Activated CD8-positive, alpha-beta memory T cell treated with anti-CD3 and anti-CD28 coated beads, Interleukin-2, amount 50 U/mL, for 48 hours (primary cell): ENCODE data around the gene PHPT1.
"Not testable (repeated sequence)": the region's sequence is repeated elsewhere in the genome, so short reads cannot be mapped to it uniquely, and the experiment has no call there.

Experiments
- DNase-seq: peaks from one replicate; pipeline ENCODE4 v3.0.0-alpha.2; 2020

The PHPT1 gene

DNA sequence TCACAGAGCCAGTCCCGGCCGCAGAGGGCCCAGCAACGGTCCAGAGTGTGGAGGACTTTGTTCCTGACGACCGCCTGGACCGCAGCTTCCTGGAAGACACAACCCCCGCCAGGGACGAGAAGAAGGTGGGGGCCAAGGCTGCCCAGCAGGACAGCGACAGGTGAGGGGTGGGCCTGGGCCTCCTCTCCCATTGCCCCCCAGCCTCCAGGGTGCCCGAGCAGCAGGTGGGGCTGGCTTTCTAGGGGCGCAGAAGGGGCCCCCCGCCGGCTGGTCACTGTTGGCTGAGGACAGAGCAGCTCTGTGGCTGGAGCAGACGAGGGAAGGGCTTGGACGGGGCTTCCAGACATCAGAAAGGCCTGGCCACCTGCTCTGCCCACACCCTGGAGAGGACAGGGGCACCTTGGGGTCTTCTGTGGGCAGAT, 11.3 kb upstream of the PHPT1 start:
- DNase-seq, result not testable (repeated sequence)

DNA sequence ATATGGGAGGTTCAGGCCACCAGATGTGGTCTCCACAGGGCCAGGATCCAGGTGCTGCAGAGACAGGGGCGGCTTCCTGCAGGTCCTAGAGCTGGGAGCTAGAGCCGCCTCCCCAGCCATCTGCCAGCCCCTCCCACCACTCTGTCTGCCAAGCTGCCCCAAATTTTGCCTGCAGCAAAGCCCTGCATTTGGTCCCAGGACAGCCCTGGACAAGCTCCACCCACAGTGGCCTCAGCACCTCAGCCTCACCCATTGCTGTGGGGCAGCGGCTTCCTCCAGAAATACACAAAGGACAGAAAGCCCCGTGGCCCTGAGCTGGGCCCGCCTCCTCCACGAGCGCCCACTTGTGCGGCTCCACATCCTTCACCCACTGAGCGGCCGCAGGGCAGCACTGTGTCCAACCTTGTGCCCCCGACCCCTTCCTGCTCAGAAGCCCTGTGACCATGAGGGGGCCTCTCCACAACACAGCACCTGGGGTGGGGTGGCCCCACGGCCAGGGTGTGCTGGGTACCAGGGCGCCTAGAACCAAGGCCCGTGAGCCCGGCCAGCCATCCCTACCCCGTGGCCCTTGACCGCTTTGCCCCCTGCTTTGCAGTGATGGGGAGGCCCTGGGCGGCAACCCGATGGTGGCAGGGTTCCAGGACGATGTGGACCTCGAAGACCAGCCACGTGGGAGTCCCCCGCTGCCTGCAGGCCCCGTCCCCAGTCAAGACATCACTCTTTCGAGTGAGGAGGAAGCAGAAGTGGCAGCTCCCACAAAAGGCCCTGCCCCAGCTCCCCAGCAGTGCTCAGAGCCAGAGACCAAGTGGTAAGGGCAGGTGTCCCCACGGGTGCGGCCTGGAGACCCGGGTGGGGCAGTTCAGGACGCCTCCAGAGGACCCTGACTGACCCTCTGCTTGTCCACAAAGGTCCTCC, 10.6 kb upstream of the PHPT1 start:
- DNase-seq, result no peak

DNA sequence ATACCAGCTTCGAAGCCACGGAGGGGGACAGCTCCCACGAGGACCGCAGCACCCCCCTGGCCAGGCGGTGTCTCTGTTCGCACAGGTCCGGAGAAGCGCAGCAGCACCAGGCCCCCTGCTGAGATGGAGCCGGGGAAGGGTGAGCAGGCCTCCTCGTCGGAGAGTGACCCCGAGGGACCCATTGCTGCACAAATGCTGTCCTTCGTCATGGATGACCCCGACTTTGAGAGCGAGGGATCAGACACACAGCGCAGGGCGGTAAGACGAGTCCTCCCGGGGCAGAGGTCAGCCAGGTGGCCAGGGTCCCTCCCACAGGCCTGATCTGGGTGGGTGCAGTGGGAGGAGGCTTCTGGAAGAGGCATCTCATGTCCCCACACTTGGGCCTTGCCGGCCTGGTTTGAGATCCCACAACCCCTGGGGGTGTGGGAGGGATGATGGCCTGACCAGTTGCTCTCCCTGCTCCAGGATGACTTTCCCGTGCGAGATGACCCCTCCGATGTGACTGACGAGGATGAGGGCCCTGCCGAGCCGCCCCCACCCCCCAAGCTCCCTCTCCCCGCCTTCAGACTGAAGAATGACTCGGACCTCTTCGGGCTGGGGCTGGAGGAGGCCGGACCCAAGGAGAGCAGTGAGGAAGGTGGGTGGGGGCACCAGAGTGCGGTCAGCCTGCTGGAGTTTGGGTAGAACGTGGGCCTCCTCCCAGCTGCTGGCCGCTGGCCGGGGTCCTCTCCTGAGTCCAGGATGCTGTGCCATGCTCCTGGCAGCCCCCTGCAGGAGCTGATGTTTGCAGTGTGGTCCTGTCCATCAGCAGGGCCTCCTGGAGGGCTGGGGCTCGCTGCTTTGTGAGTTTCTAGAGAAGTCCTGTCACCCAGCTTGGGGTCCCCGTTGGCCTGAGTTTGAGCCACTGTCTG, 9.7 kb upstream of the PHPT1 start:
- DNase-seq, result no peak

DNA sequence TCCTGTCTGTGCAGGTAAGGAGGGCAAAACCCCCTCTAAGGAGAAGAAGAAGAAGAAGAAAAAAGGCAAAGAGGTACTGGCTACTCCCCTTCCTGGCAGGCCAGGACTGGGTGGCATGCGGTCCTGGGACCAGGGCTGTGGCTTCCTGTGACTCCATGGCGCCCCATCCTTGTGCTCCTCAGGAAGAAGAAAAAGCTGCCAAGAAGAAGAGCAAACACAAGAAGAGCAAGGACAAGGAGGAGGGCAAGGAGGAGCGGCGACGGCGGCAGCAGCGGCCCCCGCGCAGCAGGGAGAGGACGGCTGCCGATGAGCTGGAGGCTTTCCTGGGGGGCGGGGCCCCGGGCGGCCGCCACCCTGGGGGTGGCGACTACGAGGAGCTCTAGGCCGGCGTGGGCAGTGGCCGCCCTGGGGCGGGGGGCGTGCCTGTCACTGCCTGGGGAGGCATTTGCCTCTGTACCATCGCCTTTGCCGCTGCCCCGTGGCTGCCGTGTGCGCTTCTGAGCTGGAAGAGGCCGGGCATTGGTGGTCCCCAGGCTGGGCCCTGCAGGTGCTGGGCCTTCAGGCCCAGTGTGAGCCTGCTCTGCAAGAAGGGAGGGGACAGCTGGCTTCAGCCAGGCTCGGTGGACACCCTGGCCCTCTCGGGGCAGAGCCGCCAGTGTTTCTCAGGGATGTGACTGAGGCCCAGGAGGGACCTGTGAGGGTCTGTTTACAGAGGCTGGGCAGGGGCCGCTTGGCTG, 8.9 kb upstream of the PHPT1 start:
- no peak for DNase-seq

DNA sequence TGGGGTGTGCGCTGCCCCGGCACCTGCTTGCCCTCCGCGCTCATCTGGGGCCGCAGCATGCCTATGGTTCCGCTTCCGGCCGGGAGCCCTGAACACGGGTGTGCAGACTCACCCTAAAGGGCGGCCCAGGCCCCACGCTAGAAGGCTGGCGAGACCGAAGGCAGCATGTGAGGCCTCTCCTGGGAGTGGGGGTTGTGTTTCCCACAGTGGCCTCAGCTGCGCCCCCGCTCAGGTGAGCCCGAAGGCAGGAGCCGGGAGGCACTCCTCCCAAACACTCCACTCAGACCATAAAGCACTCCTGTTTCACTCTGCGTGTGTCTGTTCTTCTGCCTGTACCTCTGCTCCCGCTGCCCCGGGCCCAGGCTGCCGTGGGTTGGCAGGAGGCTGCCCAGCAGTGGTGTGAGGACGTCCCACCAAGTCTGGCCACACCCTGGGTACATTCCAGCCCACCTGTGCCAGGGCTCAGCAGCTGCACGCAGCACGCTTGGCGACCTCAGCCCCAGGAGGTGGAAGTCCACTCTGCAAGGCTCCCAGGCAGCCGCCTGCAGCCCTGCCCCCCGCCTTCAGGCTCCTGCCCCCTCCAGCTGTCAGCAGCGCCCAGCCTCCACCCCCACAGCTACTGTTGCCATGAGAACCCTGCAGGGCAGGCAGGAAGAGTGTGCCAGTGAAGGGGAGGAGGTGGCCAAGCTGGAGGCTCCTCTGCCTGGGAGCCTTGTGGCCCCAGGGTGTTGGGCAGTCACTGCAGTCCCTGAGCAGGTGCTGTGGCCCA, 8.1 kb upstream of the PHPT1 start:
- no peak for DNase-seq

DNA sequence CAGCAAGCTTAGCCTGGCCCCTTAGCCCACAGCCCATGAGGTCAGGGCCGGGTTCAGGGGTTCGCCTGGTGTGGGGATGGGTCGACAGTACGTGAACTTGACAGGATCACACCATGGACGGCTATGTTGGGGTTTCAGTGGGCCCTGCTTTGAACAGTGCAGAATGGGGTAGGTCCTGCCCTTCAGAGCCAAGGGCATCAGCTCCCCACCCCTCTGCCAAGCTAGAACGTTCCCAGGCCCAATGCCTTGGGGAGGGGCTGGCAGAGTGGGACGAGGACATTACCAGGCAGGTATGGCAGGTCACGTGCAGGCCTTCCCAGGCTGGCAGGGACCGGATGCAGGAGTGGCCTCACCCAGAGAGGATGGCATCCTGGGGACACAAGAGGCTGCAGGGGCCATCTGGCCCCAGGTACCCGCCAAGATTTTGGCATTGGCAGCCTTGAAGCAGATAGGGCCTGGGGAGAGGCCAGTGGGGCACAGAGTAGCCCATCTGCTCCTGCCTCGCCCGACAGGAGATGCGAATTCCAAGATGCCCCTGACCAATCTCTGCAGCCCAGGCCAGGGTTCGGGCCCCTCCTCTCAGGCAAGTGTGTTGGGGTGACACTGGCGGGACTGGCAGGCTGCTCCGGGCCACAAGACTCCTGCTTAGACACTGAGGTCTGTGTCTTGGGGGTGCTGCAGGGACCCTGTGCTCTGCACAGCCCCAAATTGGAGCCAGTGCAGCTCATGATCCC, 7.4 kb upstream of the PHPT1 start:
- not testable (repeated sequence) for DNase-seq

DNA sequence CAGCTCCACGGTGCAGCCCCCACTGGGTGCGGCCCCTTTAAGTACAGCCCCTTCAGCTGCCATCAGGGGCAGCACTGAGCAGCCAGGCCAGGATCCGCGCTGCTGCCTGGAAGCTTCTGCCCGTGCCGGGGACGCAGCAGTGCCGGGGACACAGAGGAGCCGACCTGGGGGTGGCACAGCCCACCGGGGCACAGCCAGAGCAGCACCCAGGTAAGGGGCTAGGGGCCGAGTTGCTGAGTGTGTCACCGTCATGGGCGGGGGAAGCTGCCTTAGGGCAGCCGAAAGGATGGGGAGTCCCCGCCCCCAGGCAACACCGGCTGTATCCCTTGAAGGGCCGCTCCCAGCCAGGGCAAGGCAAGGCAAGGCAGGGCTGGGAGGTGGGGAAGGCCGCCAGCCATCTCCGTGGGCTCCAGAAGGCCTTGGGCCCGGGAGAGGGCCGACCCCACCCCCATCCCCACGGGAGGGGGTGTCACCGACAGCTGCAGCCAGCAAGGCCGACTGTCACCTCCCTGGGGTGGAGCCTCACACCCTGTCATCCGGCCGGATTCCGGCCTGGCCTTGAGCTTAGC, 6.7 kb upstream of the PHPT1 start, which contains the start of gene AJM1:
Gene AJM1, plus strand, starts transcription at position 99 of the 569 bp plus-strand sequence. CDS start 1,937 bp downstream, outside the sequence.
- DNase-seq, result peak; percentile 89

DNA sequence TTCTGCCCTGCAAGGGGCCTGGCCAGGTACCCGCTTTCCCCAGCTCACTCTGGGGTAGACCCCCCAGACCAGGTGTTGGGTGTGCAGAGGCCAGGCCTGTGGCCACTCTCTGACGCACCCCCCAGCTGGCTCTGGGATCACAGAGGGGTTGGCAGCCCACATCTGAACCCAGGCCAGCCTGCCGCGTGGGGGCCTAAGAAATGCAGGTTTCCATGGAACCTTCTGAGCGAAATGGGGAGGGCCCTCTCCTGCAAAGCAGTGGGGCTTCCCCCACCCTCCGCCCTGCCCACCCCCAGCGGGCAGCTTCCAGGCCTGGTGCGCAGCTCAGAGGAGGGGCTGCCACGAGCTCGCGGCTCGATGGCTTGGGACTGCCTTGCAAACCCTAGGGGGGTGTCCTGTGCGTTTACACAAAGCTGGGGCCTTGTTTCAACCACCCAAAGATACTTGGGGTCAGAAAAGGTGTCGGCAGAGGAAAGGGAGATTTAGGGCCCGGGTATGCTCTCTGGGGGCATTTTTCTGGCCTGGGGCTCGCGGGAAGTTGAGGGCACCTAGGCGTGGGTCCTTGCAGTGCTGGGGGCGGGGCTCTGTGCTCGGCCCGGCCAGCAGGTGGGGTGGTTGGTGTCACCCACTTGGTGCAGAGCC, 5.9 kb upstream of the PHPT1 start:
- not testable (repeated sequence) for DNase-seq

DNA sequence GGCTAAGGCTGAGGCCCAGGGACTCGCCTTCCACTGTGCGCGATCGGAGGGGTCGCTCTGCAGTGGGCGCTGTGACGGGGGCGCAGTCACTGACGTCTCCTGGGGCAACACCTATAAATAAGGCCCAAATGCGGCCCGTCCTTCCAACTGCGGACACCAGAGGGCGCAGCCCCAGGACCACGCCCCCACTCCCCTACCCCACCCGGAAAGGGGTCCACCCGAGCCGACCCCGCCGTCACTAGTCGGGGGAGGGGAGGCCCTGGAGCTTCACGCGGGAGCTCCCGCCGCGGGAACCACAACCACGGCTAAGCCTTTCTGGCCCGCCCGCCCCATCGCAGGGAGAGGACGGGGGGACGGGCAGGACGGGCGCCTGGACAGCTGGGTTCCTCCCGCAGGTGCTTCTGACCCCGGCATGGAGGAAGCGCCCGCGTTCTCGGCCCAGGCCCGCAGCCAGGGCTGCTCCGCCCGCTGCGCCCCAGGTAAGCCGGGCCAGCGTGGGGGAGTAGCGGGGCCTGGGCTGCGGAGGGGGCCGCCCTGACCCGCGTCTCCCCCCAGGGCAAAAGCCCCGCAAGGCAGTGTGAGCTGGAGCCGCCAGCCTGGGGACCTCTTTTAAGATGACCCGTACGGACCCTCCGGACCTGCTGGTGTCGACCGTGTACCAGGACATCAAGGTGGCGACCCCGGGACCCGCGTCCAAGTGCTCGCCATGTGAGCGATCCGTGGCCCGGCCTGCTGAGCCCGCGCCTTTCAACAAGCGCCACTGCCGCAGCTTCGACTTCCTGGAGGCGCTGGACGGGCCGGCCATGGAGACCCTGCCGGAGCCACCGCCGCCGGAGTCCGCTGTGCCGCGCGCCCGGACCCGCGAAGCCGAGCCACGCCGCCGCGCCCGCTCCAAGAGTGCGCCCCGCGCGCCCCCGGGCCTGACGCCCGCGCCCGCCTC, 5.1 kb upstream of the PHPT1 start:
- DNase-seq, result peak; percentile 89

DNA sequence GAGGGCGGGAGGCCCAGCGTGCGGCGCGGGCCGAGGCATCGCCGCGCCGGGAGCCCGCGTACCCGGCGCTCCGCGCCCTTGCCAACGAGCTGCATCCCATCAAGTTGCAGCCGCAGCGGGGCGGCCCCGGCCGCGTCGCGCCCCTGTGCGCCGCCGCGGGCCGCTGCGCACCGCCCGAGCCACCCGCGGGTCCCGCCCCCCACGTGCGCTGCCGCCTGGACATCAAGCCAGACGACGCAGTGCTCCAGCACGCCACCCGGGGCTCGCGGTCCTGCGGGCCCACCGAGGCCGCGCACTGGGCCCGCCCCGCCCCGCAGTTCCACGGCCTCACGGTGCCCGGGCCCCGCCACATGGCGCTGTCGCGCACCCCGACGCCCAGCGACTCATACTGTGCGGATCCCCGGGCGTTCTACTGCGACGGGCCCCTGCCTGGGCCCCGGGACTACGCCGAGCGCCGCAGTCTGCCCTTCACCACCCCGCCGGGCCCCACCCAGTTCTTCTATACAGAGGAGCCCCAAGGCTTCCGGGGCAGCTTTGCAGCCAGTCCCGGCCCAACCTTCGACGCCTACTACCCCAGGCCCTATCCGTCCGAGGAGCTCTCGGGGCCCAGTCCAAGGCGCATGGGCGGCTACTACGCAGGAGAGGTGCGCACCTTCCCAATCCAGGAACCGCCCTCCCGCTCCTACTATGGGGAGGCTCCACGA, 4.3 kb upstream of the PHPT1 start:
- no peak for DNase-seq

DNA sequence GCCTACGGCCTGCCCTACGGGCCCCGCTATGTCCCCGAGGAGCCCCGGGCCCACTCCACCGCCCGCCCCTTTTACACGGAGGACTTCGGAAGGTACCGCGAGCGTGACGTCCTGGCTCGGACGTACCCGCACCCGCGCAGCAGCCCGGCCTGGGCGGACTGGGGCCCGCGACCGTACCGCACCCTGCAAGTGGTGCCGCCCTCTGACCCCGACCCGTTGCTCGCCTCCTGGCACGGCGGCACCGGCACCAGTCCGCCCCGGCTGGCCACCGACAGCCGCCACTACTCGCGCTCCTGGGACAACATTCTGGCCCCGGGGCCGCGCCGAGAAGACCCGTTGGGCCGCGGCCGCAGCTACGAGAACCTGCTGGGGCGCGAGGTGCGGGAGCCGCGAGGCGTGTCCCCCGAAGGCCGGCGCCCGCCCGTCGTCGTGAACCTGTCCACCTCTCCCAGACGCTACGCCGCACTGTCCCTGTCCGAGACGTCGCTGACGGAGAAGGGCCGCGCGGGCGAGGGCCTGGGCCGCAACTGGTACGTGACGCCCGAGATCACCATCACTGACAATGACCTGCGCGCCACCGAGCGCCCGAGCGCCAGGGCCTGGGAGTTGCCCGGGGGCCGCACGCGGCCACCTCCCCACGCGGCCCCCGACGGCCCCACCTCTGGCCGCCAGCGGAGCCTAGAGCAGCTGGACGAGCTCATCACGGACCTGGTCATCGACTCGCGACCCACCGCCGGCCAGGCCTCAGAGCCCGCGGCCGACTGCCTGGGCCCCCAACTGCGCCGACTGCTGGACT, 3.5 kb upstream of the PHPT1 start:
- DNase-seq, result no peak

DNA sequence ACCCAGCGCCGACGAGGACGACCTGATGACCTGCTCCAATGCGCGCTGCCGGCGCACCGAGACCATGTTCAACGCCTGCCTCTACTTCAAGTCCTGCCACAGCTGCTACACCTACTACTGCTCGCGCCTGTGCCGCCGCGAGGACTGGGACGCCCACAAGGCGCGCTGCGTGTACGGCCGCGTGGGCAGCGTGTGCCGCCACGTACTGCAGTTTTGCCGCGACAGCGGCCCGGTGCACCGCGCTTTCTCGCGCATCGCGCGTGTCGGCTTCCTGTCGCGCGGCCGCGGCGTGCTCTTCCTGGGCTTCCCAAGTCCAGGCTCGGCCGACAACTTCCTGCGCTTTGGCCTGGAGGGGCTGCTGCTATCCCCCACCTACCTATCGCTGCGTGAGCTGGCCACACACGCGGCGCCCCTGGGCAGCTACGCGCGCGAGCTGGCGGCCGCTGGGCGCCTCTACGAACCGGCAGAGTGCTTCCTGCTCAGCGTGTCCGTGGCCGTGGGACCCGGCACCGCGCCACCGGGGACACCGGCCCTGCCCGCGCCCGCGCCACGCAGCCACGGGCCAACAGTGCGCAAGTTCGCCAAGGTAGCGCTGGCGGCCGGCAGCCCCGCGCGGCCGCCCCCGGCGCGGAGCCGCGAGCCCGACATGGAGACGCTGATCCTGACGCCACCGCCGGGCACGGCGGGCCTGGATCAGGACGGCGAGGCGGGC, 2.7 kb upstream of the PHPT1 start:
- no peak for DNase-seq

DNA sequence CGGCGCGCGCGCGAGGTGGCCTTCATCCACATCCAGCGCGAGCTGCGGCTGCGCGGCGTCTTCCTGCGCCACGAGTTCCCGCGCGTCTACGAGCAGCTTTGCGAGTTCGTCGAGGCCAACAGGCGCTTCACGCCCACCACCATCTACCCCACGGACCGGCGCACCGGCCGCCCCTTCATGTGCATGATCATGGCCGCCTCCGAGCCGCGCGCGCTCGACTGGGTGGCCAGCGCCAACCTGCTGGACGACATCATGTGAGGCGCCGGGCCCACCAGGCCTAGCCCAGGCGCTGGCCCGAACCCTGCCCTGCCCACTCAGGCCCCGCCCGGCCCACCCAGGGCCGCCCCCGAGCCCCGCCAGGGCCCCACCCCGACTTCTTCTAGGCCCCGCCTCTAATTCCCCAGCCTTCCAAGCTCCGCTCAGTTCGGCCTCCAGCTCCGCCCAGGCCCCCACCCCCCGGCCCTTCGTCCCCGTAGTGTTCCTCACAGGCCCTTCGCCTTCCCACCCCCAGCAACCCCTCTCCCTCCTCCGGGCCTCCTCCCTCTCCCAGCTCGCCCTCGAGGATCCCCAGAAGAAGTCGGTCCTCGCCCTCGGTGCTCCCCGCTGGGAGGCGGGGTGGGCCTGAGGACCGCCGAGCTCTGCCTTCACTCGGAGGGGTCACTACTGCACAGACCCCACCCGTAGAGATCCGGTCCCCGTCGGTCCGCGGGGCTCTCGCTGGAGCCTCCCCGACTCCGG, 2.0 kb upstream of the PHPT1 start:
- no peak for DNase-seq

DNA sequence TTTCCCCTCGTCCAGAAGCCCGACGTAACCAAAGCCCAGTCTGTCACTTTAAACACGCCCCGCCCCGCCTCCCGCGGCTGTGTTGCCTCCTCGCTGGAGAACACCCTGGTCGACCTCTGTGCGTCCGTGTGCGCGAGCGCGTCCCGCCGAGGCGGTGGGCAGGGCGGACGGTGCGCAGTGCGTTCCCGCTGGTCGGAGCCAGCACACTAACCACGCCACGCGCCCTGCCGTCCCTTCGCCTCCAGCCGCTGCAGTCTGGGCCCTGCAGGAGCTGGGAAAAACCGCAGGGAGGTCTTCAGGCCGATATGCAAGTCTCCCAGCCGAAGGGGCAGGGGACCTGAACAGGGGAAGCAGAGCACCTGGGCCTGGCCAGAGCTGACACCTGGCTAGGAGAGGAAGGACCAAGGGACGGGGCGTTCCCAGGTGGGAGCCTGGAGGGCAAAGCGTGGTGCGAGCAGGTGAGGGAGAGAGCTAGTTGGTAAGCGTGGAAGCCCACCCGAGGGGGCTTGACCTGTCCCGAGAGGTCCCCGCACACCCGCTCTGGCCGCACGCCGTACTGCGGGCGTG, 1.3 kb upstream of the PHPT1 start:
- DNase-seq, result peak; percentile 92

DNA sequence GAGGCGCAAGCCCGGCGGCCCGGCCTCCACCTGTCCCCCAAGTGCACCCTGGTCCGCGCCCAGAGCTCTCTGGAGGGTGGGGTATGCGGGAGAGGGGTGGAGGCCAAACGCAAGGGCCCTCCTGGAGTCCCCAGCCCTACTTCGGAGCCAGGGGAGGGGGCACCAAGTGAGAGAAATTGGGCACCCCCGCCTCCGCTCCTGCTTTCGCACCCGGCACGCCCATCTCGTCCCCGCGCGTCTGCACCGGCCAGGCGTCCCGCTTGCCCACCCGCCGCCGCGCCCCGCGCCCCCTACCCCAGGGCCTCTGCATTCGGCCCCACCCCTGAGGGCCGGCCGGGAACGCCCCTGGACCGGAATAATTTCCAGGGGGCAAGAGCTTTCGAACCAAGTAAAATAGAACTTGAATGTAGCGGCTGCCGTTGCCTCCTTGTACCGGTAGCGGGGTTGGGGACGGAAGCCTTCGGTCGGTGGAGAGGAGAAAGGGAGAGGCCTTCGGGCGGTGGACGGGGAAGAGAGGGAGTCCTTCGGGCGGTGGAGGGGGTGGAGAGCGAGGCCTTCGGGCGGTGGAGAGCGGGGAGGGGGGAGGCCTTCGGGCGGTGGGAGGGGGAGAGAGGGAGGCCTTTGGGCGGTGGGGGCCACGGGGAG, 694 bp upstream of the PHPT1 start:
- no peak for DNase-seq
